ENCODE data around the gene BACH2.

DNA sequence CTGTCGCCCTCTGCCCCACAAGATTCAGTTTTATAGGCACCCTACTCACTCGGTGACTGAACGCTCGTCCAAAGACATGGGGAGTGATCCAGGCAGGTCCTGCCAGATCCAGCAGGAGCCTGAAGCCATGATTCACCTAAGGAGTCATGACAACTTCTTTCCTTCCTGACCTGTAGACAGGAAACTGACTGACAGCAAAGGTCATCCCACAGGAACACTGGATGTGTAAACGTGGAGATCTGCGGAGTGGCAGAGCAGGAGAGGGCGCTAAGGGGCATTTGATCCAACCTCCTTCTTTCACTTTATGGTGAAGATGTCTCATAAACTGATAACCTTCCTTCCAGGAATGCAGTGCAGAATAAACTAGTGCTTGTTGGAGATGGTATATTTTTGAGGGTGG lies 210.1 kb downstream of the BACH2 start:
- no peak for TF ChIP-seq POLR2AphosphoS5 (IDR thresholded peaks at IDR 0.05)
- TF ChIP-seq, protein P1, sequence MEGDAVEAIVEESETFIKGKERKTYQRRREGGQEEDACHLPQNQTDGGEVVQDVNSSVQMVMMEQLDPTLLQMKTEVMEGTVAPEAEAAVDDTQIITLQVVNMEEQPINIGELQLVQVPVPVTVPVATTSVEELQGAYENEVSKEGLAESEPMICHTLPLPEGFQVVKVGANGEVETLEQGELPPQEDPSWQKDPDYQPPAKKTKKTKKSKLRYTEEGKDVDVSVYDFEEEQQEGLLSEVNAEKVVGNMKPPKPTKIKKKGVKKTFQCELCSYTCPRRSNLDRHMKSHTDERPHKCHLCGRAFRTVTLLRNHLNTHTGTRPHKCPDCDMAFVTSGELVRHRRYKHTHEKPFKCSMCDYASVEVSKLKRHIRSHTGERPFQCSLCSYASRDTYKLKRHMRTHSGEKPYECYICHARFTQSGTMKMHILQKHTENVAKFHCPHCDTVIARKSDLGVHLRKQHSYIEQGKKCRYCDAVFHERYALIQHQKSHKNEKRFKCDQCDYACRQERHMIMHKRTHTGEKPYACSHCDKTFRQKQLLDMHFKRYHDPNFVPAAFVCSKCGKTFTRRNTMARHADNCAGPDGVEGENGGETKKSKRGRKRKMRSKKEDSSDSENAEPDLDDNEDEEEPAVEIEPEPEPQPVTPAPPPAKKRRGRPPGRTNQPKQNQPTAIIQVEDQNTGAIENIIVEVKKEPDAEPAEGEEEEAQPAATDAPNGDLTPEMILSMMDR (IDR thresholded peaks at IDR 0.05) = no peak
- TF ChIP-seq POLR2A (IDR thresholded peaks at IDR 0.05) = no peak
